GM18511 (cell line): ENCODE results near the gene INTS6.
A peak's percentile ranks its signal among the peaks of the same experiment; 100 is the strongest.

Source experiments
- ATAC-seq: cut with Tn5 transposase; IDR thresholded peaks from one replicate; pipeline ENCODE4 v1.9.1; 2021; ENCODE audit warnings: mild to moderate bottlenecking, moderate library complexity; ENCODE audit not compliant: unreplicated experiment

The INTS6 gene

DNA sequence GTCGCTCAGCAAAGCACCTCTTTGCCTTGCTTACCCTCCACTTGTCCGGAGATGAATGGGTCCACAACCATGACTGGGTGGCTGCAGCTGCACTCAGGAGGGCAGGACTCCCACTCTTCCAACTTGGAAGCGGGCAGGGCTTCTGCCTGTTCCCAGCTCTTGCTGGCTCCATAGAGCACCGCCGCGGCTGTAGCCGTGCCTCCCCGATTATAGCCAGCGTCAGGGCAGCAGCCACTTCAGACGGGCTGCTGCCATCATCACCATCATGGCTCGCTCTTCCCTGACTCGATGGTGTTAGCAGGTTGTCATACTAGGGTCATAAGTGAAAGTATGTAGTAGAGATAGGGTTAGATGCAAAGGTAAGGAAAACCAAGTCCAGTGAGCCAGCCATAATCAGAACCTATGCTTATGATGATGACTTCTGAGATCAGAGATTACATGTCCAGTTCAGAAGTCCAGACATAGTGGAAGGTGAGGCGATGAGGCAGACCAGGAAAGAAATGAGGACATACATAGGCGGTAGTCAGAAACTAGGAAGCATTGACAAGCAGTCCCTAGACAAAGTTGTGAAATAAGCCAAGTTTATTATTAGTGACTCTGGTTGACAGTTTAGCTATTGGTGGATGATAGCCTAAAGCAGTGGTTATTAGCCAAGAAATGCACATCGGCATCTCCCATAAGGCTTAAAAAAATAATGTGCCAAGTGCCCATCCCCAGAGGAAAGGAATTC lies 4.4 kb upstream of the INTS6 start:
- ATAC-seq, result no peak

DNA sequence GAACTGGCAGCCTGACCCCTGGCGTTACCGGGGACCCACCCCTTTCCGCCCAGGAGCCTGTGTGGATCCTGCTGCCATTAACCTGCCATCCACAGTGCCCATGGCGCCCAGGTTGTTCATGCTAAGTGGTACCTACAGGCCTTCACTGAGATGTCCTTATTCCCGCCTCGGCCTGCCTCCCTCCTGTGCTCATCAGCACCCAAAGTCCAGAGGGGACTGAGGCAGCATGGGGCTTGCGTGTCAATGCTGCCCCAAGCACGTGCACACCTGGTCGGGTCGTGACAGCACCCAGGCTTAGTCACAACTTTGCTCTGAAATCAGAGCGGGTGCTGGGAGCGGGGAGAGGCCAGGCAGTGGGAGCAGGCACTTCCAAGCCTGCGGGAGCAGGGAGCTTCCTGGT lies 3.7 kb upstream of the INTS6 start:
- ATAC-seq, result no peak

DNA sequence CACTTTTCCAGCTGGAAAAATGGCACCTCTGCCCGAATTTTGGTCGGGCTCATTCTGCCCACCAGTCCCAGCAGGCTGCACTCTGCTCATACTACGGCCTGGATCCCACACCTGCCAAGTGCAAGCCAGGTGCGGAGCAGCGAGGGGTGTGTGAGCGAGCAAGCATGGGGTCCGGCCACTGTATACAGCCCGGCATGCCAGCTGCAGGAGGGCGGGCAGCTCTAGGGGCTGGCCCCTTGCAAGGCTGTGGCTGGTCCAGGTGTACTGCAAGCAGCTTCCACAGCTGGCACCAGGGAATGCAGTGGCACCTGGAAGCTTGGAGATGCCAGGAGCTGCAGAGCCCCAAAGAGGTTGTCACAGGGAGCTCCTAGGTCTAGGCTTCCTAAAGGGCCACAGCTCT lies 2.7 kb upstream of the INTS6 start:
- no peak for ATAC-seq

DNA sequence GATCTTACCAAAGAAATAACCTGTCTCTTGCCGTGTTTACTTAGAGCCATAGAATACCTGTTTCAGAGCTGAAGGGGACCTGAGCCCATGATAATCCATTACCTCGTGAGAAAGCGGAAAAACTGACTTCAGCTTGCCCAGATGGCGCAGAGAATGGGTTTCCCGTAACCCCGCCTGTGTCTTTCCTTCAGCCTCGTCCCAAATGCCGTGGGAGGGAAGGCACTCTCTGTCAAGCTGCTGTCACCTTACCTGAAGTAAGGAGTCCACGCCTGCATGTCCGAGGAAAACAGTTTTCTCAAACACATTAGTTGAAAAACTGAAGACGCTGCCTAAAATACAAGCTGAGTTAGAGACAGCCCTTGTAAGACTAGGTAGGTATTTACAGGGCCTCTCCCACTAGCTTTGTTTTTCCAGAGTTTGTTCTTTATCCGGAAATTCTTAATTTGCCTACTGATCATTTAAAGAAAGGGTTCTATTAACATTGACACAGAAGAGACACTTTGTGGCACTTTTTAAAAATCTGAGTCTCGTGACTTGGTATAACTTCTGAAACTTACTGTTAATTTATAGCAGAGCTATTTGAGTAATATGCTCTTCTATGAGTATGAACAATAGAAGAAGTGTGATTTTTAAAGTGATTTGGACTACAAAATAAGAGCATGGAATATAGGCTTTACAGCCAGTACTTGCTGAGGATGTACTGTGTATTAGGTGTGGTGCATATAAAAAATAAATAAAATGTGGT lies 1.3 kb upstream of the INTS6 start:
- no peak for ATAC-seq

DNA sequence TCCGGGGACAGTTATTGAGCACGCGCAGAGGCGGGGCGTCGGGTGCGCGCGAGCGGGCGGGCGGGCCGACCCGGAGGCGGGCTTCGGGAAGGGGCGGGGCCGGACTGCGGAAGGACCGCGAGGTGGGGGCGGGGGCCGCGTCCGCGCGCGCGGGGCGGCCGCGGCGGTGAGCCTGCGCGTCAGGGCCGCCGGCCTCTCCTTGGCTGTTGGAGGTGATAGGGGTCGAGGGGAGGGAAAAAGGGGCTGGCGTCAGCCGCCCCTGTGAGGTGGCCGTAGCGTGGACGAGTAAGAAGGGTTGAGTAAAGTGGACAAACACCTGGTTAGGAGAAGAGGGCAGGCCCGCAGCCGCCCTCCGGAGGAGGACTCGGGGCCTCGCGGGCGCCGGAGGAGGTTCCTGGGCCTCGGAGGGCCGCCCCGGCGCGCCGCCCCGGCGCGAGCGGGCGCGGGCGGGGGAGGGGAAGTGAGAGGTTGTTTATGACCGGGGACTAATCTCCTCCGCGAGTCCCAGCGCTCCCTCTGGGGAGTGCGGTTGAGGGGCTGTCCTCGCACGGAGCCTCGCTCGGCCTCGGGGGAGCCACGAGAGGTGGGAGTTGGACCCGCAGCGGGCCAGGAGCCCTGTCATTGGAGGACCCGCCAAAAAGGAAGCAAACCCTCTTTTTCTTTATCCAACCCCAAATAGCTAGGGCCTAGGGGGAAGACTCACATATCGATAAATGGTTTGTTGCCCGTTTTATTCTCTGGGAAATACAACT lies 547 bp upstream of the INTS6 start:
- peak; percentile 50 for ATAC-seq

DNA sequence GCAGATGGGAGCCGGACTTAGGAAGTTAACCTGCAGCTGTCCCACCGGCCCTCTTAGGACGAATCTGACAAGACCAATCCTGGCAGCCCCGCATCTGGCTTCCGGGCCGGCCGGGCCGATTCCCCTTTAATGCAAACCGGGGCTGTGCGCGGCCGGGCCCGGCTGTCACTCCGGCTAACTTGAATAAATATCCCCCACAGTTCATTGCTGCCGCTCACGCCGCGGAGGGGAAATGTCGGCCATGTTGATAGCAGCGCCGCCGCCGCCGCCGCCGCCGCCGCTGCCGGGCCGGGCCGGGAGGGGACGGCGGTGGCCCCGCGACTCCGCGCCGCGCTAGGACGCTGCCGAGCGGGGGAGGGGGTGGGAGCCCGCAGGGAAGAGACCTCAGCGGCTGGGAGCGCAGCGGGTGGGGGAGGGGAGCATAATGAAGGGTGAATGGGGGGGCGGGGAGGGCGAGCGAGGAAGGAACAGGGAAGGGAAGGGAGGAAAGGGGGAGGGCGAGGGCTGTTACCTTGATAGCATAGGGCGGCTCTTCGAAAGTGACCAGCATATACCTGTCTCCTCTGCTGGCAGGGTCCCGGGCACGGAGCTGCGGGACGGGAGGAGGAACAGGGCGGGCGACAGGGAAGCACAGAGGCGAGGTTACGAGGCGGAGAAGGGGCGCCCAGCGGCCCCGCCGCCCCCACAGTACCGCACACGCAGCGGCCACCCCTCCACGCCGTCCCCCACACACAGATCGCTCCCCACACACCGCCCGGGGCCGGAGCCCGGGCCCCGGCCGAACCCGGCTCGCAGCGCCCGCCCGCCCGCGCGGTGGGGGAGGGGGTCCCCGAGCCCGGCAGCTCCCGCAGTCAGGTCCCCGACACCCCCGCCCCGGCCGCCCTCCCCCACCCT lies 1.1 kb downstream of the INTS6 start:
- peak; percentile 35 for ATAC-seq

DNA sequence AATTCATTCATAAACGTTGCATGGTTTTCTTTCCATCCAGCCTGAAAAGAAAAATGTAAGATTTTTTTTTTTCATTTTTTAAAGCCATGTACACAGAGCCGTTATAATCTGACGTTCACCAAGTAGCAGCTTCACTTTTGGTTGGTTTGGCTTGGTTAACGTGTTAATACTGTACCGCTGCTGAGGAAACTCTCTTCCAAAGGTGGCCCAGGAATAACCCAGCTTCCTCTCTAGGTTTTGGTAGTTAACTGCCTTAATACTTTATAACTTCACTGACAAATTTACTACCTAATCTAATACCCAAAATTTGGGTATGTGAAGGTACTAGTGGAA lies 1.7 kb downstream of the INTS6 start:
- ATAC-seq, result no peak

DNA sequence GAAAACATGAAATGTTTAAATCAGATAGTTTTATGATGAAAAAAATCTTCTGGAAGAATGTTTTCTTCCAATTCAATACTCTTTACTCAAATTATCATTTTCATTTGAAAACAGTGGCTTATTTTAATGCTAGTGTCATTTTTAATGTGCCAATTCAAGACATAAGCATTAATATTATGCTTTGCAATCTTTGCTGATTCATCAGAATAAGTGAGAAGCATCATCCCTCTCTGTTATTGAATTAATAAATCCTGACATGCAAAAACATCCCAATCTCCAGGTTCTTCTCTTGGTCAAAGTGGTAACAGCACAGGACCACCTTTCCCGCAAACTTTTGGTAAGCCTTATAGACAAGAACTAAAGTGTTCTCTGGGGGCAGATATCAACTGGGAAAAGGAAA lies 3.8 kb downstream of the INTS6 start:
- ATAC-seq, result no peak

DNA sequence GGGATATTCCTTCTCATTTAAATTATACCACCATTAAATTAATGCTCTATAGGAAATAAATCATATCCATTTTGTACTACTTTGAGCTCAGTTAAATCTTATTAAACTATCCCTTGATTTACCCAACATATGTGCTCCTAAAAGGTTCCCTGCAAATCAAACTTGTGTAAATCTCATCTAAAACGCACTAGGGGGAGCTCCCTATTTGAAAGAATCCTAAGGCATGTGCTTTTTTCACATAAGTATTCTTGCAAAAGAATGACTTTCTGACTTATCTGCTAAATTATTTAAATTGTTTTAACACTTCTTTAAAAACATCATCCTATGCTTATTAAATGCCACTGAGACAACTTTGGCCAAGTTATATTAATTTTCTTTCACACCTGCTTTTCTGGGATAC lies 7.9 kb downstream of the INTS6 start:
- no peak for ATAC-seq

DNA sequence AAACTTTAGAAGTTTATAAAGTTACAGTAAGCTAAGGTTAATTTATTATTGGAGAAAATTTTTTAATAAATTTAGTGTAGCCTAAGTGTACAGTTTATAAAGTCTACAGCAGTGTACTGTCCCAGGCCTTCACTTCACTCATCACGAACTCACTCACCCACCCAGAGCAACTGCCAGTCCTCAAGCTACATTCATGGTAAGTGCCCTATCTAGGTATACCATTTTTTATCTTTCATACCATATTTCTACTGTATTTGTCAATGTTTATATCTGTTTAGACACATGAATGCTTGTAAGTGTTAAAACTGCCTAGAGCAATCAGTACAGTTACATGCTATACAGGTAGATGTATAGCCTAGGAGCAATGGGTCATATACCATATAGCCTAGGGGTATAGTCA lies 12.5 kb downstream of the INTS6 start:
- ATAC-seq, result no peak

DNA sequence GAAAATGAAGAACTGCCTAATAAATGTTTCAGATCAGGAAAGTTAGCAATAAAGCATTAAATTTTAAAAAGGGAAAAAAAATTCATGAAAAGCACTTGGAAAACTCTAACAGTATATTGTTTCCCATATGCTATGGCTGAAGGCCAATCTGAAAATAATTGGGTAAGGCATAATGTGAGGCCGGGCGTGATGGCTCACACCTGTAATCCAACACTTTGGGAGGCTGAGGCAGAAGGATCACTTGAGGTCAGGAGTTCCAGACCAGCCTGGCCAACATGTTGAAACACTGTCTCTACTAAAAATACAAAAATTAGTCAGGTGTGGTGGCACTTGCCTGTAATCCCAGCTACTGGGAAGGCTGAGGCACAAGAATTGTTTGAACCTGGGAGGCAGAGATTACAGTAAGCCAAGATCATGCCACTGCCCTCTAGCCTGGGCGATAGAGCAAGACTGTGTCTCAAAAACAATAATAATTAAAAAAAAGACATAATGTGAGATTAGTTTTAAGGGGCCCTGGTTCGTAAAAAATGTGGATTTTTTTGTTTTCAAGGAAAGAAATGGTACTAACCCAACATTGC lies 15.2 kb downstream of the INTS6 start:
- no peak for ATAC-seq

DNA sequence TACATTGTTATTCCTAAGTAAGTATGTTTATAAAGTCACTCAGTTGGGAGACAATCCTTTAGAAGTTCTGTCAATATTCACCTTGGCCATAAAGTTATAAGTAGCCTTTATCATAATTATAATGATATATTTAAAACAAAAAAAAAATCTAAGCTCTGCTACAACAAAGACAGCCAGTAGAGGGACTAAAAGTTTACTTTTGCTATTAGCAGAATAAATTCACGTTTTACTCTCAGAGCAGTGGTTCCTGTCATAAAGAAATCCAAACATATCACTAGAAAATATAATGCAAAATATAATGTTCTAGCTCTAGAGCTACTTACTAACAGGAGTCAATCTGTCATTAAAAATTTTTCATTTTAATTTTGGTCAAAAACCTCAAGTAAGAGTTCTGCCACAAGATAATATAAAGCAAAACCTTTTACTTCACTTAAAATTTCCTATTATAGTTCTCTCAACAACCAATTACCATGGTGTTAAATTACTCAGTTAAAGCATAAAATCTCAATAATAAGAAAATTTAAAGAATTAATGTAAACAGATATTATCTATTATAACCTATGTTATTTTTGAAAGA lies 17.7 kb downstream of the INTS6 start:
- ATAC-seq, result no peak

DNA sequence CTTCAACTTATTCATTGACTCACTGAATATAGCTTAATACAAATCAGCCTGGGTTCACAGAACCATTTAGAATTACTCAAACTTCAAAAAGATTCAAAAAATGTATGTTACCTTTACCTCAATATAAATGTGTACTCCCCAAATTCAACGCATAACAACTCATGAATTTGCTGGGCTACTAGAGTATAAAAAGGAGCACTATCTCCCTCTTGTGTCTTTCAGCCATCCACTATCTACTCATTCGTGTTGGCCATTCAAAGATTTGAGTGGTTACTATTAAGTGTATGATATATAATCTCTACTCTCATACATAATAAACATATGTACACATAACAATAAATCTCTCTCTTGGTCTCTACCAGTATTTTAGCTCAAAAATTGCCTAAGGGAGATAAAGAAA lies 20.3 kb downstream of the INTS6 start:
- ATAC-seq, result no peak

DNA sequence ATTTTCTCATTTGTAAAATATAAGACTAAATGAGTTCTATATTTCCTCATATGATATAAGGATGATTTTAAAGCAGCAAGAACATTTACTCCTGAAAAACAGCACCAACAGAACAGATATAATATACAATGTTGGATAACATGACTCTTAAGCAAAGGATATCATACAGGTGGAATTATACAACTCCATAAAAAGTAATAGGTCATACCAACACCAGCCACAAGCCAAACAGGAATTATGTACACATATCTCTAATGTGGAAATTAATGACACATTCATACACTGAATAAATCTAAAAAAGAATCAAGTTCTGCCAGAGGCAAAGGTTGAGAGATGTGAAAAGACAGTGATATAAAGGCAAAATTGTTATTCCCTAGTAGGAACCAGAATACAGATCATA lies 25.9 kb downstream of the INTS6 start:
- ATAC-seq, result no peak

DNA sequence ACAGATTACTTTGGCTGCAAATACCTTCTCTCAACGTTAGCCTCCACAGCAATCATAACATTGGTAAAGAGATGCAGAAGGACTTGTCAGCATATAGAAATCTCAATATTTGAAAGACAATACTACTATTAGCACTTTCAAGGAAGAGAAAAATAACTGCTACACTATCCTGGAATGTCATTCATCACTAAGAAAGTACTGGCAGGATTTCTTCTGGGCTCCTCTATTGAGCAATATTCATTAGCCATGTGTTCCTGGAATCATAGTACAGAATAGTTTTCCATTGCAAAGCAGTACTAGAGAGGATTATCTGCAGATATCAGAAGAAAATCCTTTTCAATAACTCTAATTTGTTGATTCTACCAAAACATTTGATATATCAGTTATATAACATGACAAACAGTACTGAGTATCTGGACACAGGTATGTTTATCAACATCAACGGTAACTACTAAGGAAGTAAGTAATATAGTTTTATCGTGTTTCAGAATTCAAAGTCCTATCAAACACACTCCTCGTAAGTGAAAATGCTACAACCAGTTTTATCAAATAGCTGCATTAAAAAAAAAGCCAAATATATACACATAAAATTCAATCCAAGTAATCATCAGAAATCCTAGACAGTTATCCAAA lies 27.3 kb downstream of the INTS6 start:
- no peak for ATAC-seq

DNA sequence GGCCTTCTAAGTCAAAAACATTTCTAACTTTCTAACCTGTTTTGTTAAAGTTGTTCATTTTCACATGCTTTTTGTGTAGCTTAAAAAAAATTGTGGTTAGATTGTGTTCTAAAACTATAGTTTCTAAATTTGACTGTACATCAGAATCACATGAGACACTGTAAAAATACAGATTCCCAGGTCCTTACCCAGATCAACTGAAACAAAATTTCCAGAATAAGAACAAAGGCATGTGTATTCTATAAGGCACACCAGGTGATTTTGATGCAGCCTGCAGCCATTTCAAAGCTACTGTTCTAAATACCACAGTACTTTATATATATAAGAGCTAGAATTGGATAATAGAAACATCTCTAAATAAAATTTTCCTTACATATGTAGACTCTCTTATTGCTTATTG lies 29.1 kb downstream of the INTS6 start:
- no peak for ATAC-seq

DNA sequence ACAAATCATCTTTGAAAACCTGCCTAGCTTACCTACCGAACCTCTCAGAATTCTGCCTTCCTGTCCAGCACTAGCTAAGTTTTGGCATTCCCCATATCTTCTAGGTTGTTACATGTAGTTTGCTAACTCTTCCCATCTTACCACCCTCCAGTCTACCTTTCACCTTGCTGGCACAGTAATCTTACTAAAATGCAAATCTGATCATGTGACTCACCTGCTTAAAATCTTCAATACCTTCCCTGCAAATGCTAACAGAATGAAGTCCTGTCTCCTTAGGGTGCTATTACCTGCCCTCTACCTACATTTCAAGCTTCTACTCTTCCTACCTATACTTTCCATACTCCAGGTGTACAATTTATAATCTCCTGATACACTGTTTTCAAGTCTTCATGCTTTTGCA lies 30.4 kb downstream of the INTS6 start:
- no peak for ATAC-seq

DNA sequence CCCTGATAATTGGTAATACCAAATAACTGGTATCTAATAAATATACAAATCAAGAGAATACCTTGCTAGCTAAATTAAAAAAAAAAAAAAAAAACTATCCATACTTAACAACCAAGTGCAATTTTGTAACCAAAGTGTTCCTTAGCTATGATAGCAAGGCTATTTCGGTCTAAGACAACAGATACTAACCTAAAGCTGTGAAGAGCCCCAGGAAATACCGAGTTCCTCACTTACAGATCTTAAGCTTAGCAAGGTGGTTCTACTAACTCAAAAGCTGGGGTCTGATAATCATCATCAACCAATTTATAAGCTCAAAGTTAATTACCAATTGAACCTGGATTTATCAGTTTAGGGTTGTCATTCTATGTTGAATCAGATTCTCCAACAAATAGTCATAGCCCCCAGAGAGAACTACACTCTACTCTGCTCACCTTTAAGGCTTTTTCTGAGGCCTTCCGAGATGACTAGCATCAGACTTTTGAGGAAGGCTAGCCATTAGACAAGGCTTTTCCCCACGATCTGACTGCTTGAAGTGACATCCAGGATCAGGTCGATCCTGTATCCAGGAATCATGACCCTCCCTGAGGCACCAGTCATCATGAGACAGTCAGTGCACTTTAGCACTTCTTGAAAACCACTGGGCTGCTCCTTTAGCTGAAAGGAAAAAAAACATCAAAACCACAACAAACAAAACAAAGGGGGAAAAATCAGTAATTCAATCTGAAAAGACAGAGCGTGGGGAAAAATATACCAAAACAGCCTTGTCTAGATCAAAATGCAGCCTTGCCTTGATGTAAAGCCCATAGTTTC lies 31.9 kb downstream of the INTS6 start:
- no peak for ATAC-seq

DNA sequence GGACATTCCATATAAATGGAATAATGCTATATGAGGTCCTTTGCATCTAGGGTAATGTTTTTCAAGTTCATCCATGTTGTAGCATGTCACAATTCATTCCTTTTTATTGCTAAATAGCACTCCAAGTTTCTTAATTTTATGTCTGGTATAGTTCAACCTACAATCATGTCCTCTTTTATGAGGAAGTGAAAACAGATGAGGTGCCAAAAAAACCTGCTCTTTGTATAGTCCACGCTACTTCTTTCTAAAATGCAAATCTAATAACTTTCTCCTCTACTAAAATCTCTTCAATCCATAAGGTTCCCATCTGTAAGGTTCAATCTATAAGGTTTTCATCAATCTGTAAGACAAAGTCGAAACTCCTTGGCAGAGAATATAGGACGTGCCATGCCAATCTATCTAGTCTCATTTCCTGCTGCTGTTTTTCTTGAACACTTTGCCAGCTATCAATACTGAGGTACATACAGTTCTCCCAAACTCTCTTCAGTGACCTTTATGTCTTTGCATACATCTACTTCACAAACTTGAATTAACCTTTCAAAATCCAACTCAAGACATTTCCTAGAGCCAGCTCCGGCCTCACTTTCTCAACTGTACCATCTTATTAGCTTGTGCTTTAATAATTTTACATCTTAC lies 33.7 kb downstream of the INTS6 start:
- ATAC-seq, result peak; percentile 69
